K562 (cell line): Measurements from ENCODE around the gene TCEAL8. TPM values are rescaled to one million over a fixed set of nuclear protein-coding genes. Genes with fewer than 3 reads are reported as not detected.

Experiments used
- COPS2 ChIP-seq: fragments of 450-650 bp; conservative IDR thresholded peaks from 2 replicates; pipeline ENCODE4 v1.6.1; 2016; ENCODE audit warnings: mild to moderate bottlenecking, moderate library complexity
- ELF2 ChIP-seq: fragments of 250-450 bp; sonication (Bioruptor Pico); IDR thresholded peaks from 2 replicates; pipeline ENCODE4 v1.5.0; 2021; ENCODE audit warnings: mild to moderate bottlenecking
- GABPB1 ChIP-seq: sonication (generic); formaldehyde crosslinking; IDR thresholded peaks from 2 replicates; pipeline ENCODE4 v1.8.0; 2022; ENCODE audit warnings: mild to moderate bottlenecking, missing genetic modification reagents
- GABPB2 ChIP-seq: fragments of 250-450 bp; sonication (Bioruptor Pico); conservative IDR thresholded peaks from 2 replicates; pipeline ENCODE4 v1.5.1; 2021; ENCODE audit warnings: mild to moderate bottlenecking
- HES1 ChIP-seq: fragments of 450-650 bp; IDR thresholded peaks from 2 replicates; pipeline ENCODE4 v1.6.1; 2016; ENCODE audit warnings: low read depth, mild to moderate bottlenecking, moderate library complexity
- KAT2B ChIP-seq: IDR thresholded peaks from one replicate; pipeline ENCODE4 v1.6.1; 2012; ENCODE audit warnings: low read depth, mild to moderate bottlenecking, control low read depth, inconsistent platforms, low read length, moderate library complexity
- MLLT1 ChIP-seq, 2 experiments: fragments of 450-650 bp; IDR thresholded peaks; 2 replicates each; pipeline ENCODE4 v1.6.1; 2016
- NR2F6 ChIP-seq: fragments of 450-650 bp; formaldehyde crosslinking; IDR thresholded peaks from 2 replicates; pipeline ENCODE4 v1.4.0; 2020; ENCODE audit warnings: mild to moderate bottlenecking
- PCBP2 ChIP-seq: fragments of 200-400 bp; formaldehyde crosslinking; IDR thresholded peaks from 2 replicates; pipeline ENCODE4 v1.6.1; 2018; ENCODE audit warnings: low read length, low read depth, mild to moderate bottlenecking, moderate library complexity; ENCODE audit not compliant: poor library complexity, severe bottlenecking
- PHF20 ChIP-seq: fragments of 450-650 bp; IDR thresholded peaks from 2 replicates; pipeline ENCODE4 v1.6.1; 2018; ENCODE audit not compliant: partially characterized antibody
- TAF15 ChIP-seq: fragments of 200-400 bp; formaldehyde crosslinking; IDR thresholded peaks from 2 replicates; pipeline ENCODE4 v1.6.1; 2017; ENCODE audit warnings: mild to moderate bottlenecking, low read depth, low read length, moderate library complexity
- TRIM24 ChIP-seq, 2 experiments: fragments of 450-650 bp; IDR thresholded peaks; 2 replicates each; pipeline ENCODE4 v1.6.1; 2016
- TSHZ1 ChIP-seq: fragments of 250-450 bp; sonication (Bioruptor Pico); IDR thresholded peaks from 2 replicates; pipeline ENCODE4 v1.4.0; 2020; ENCODE audit warnings: mild to moderate bottlenecking, moderate library complexity
- ZBTB1 ChIP-seq: sonication (generic); formaldehyde crosslinking; IDR thresholded peaks from 2 replicates; pipeline ENCODE4 v1.8.1; 2023; ENCODE audit warnings: missing genetic modification reagents, low read depth, mild to moderate bottlenecking, borderline replicate concordance
- ZC3H4 ChIP-seq: sonication (generic); formaldehyde crosslinking; IDR thresholded peaks from 2 replicates; pipeline ENCODE4 v1.9.0; 2021; ENCODE audit warnings: missing genetic modification reagents, borderline replicate concordance
- ZNF639 ChIP-seq, 2 experiments: fragments of 200-800 bp in 1 of 2; sonication (Bioruptor generic) in 1 of 2; sonication (generic) in 1 of 2; formaldehyde crosslinking in 1 of 2; IDR thresholded peaks in 1 of 2; conservative IDR thresholded peaks in 1 of 2; 2 replicates each; pipeline versions ENCODE4 v1.5.0 to v1.6.1; 2016 to 2020; ENCODE audit warnings: missing compliant biosample characterization in 1 of 2, missing genetic modification characterization in 1 of 2, missing genetic modification reagents in 1 of 2
- polyA plus RNA-seq, 8 experiments: library from polyadenylated mRNA; depleted of rRNA in 4 of 8; stranded (reverse) in 5 of 8; unstranded in 3 of 8; fragments of >200 nt; fragmentation: Nextera tagmentation in 2 of 8; fragmentation: Illumina TruSeq in 1 of 8; extraction: Ambion mirVana in 2 of 8; extraction: Trizol in 1 of 8; gene quantifications; 2 replicates each; pipeline versions ENCODE4 v1.2.1 to v1.2.3, GENCODE V29; 2011 to 2014; ENCODE audit warnings: inconsistent platforms in 1 of 8, missing spikeins in 1 of 8
- total RNA-seq, 7 experiments: library from RNA; depleted of rRNA in 6 of 7; stranded (reverse); fragments of >200 nt in 6 of 7; fragmentation: Illumina TruSeq in 2 of 7; extraction: Trizol in 2 of 7; gene quantifications; 2 replicates each; pipeline versions ENCODE4 v1.2.1 to v1.2.3, GENCODE V29; 2011 to 2021; ENCODE audit warnings: low replicate concordance in 1 of 7

TCEAL8 gene
- total and polyA plus RNA-seq, 9 of the 15 experiments (the other 6 are each of a cell fraction or from before 2014, with no cell fraction given) = 49.0 to 178 (median 101) TPM

- TF ChIP-seq TSHZ1 (CRISPR knock-in tag) (no peak), ZBTB1 (CRISPR knock-in tag) (no peak), KAT2B (no peak), GABPB2 (CRISPR knock-in tag) (no peak), ELF2 (CRISPR knock-in tag) (no peak), ZNF639 (CRISPR knock-in tag; conservative IDR thresholded peaks at IDR 0.05 in 1 of 2, IDR thresholded peaks at IDR 0.05 in 1 of 2) (no peak), TAF15 (no peak), ZC3H4 (CRISPR knock-in tag) (no peak), PCBP2 (no peak), MLLT1 (IDR thresholded peaks at IDR 0.05) (no peak), TRIM24 (IDR thresholded peaks at IDR 0.05) (no peak), NR2F6 (no peak), PHF20 (no peak), HES1 (no peak), GABPB1 (CRISPR knock-in tag) (no peak), COPS2 (no peak)
Observed at GRCh38 chrX:103253608-103254007, 1.3 kb downstream of the TCEAL8 start (continued).
